ENCODE data around the gene RALGPS1.

DNA sequence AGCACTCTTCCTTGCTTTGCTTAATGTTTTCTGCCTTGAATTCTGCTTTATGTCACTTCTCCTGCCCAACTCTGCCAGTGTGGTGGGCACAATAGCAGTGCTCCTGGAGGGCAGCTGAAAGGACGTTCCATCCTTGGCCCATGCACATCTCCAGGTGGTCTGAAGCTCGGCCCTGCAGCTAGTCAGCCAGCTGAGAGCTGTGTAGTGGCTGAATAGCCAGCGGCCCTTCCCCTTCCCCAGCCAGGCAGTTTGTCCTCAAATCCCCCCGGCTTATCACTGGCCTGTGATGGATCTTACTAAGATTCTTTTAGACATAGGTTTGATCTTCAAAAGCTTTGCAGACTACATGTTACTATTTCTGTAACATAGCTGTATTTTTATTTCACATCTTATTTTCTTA lies 250.5 kb downstream of the RALGPS1 start:
- TF ChIP-seq POLR2A (IDR thresholded peaks at IDR 0.05) (no peak), POLR2AphosphoS5 (IDR thresholded peaks at IDR 0.05; ENCODE audit: insufficient read depth in 1 of 2, low read depth in 1 of 2) (no peak)

Data from vagina (tissue), 2 donors.